HG02759 (cell line): ENCODE results near the gene NUDCD2.

Source experiments
- ATAC-seq: cut with Tn5 transposase; IDR thresholded peaks from one replicate; pipeline ENCODE4 v1.9.1; 2021; ENCODE audit warnings: mild to moderate bottlenecking, moderate library complexity; ENCODE audit not compliant: unreplicated experiment

NUDCD2 gene

GRCh38 chr5:163459819-163460561, at the start of gene NUDCD2:
Gene NUDCD2 (minus strand): TSS chr5:163460102. CDS start chr5:163460050, 52 bp downstream.
- ATAC-seq: peak; percentile 77

DNA sequence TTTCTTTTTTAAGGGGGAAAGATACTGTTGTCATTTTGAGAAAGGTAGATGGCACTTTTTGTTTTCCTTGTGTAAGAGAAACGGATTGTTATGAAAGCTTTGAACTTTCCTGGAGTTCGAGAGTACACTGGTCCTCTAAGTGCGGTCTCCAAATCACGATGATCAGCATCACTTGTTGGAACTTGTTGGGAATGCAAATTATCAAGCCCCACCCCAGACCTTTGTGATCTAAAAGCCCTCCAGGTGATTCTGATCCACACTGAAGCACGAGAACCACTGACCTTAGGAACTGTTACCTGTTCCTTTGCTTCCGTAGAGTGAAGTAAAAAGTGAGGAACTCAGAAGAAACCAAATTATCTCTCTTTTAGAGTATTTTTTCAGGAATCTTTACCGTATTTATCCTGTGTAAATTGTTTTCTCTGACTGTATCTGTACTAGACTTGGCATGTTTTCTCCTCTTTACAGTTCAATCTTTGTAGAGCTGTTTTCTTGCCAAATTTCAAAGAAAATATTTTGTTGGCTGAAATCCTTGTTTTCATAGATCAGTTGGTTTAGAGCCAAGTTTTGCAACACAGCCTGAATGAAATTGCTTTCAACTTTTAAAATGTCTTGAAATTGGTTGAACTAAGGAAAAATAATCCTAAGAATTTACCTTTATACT, 49.5 kb upstream of the NUDCD2 start:
- no peak for ATAC-seq

- ATAC-seq: no peak
Measured at GRCh38 chr5:163508753-163509152, 48.9 kb upstream of the NUDCD2 start.

- no peak for ATAC-seq
Measured at GRCh38 chr5:163506726-163507125, 46.8 kb upstream of the NUDCD2 start.

DNA sequence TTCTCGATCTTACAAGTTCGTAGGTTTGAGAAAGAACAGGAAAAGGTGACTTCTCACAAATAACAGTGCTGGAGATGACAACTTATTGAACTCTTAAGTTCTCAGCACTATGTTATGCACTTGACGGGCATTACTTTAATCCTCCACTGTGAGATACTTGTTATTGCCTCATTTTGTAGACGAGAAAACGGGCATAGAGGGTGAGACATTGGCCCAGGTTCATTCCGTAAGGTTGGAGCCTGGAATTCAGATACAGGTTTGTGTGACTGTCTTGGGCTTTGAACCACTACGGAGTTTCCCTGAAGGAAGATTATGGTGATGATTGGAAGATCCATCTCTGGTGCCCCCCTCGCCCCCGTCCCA, 46.2 kb upstream of the NUDCD2 start:
- peak; percentile 20 for ATAC-seq

- peak; percentile 89 for ATAC-seq
Measured at GRCh38 chr5:163505368-163506094, 45.6 kb upstream of the NUDCD2 start, which contains the start of gene MAT2B. Gene MAT2B (plus strand): TSS chr5:163505619. CDS start chr5:163505687, 68 bp downstream.

DNA sequence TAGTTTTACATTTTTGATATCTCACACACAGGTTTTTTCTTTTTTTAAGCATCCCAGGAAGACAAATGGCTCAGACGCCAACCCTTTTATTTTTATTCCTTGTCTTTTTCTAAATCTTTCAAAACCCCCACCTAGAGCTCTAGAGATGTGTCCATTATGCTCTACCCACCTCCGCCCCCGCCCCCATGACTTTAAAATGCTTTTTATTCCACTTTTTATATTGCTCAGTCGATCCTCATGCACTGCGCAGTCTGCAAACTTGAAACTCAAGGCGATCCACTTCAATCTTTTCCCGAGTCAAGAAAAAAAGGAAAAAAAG, 45.1 kb upstream of the NUDCD2 start:
- ATAC-seq: peak; percentile 2

DNA sequence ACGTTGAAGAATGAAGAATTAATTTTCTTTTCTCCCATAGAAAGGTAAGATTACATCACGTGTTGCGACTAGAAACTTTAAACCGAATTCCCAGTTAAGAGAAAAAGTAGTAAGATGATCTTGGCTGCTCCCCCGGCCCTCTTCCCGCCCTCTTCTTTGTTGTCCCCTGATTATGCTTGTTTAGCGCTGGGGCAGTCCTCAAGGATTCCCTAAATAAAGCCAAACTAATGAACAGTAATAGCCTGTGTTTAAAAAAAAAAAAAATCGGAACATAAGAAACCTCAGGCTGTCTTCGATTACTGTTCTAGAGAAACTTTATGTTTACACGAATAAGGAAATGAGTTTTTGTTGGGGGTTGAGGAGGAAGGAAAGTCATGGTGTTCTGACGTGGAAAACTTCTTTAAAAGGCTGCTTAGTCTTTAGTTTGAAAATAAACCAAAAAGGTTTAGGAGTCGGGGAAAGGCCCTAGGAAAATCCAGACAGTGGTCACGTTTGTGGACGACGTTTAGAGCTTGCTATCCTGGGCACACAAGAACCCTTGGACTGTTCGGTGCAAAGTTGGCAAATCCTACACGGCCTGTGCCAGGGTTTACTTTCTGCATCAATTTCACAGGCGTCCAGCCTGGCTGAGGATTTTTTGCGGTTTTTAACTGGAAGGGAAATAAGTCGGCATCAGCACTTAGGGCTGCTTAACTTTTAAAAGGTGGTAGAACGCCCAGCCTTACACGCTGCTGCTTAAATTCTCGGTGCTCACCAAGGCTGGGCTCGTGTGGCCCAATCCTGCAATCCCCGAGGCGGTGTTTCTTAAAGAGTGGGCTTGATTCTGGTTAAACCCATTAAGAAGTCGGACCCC, 44.4 kb upstream of the NUDCD2 start:
- no peak for ATAC-seq

DNA sequence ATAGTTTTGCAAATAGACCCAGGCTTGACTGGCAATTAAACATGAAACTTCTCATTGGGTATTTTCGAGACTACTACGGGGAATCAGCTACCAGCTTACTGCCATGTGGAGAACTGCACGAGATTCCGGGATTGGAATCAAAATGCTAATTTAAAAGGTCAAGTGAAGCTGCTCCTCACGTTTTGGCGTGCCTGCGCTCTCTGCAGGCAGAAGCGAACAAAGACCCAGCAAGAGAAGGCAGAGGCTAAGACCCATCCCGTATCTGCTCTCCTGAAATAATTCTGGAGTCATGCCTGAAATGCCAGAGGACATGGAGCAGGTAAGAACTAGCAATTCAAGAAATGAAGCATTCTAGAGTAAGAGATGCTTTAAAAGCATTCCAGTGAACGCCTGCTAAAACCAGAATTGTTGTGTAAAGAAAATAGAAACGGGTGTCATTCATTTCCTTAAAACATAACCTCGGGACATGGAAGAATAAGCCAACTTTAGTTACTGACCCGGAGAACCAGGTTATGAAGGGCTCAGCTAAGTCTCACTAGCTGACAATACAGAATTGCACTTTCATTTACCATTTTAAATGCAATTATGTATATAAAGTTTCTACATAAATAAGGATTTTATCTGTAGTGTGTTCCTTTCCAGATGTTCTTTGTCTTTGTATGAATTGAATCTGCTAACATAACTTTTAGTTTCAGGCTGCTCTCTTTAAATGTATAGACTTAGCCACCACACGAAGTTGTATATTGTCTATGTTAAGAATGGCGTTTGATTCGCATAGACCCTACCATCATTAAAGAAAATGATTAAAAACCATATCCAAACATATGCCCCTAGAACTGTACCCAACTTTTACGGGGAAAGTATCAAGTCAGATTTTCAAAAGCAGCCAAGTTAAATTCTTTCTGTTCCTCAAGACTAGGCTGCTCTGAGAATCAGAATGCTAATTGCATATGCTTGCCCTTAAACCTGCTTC, 43.5 kb upstream of the NUDCD2 start:
- peak; percentile 8 for ATAC-seq

DNA sequence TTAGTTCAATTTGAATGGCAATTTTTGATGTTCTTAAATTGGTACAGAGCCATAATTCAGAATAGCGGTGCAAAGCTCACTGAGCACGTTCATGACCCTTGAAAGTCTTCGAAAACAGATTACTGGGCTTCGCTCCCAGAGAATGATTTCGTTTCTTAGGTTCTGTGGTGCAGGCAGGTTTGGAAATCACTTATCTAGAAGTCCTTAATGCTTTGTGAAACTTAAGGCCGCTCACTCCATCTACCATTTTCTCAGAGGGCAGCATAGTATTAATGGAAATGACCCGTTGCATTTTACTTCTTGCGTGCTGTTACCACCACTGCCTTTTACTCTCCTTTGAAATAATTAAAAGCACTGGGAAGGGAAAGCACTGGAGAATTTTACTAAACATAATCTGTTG, 42.6 kb upstream of the NUDCD2 start:
- ATAC-seq: no peak

GRCh38 chr5:163498886-163499285, 39.0 kb upstream of the NUDCD2 start:
- ATAC-seq: no peak

DNA sequence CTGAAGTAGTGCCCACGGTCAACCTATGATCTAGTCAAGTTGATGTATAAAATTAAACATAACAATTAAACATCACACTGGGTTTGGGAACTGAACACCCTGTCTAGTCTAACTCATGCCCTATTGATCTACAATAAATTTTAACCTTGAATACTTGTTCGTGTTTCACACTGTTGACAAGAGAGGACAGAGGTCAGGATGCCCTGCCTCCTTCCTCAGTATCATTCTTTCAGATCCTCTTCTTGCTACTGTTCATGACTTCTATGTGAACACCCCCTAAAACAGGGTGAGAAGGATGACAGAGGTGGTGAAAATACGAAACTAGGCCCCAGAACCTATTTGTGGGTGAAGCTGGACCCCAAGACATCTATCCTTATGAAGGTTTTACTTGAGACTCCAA, 37.4 kb upstream of the NUDCD2 start:
- peak; percentile 58 for ATAC-seq

DNA sequence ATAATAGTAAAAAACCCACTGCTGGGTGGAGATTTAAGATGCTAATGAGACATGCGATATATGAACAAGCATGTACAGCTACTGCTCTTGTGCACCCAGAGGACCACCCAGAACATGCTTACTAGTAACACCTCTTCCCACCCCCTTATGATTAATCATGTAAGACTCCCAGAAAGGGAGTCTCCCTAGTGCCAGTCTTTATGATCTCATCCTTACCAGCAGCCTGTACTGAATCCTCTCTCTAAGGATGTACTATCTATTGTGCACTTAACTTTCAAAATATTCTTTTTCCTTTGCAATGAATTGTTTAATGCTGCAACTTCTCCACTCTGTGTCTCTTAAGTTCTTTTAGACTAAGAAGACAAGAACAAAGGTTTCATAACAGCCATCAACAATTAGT, 36.4 kb upstream of the NUDCD2 start:
- no peak for ATAC-seq

DNA sequence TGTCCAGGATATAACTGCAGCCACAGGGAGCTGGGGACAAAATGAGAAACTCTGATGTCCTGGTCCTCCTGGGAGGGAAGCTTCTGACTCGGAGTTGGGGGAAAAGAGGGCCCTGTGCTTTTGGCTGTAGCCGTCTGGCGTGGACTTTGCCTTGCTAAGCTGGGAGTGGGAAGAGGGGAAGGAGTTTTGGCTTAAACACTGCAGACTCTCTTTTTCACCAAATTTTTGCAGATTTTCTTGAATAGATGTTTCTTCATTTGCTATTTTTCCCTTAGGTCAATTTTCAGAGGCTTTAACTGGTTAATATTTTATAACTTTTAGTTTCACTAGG, 29.8 kb upstream of the NUDCD2 start:
- ATAC-seq: no peak

- ATAC-seq: peak; percentile 56
Measured at GRCh38 chr5:163489055-163489744, 29.3 kb upstream of the NUDCD2 start.

GRCh38 chr5:163478982-163479271, 19.0 kb upstream of the NUDCD2 start:
- ATAC-seq: no peak

DNA sequence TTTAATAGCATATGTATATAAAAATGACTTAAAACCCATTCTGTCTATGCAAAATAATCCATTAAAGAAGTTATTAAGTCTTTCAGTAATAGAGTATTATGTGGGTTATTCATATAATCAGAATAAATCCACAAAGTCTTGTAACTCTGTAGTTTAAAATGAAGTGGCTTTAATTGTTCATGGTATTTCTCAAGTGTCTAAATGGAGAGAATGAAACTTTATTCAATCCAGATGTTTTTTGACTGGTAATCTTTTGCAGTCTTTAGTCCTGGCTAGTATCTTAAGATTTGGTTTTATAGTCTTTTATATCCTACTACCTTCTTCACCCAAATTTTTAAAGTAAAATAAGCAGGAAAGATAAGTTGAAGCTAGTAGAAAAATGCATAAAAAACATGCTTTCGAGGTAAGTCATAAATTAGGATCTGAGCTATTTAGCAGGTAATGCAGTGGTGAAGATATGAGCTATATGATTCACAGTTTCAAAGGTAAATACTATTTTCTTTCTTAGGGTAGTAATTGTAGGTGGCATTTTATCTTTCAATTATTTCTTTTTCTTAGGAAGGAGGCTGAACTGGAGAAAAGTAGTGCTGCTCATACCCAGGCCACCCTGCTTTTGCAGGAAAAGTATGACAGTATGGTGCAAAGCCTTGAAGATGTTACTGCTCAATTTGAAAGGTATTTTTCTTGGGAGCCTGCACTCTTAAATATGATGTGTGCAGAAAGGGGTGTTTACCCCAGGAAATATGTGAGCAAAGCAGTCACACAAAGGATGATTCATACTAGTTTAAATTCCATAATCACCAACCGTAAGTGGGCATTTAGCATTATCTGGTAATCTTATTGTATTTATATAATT, 18.5 kb upstream of the NUDCD2 start:
- no peak for ATAC-seq

GRCh38 chr5:163475411-163475810, 15.5 kb upstream of the NUDCD2 start:
- ATAC-seq: no peak
